DND-41 (cell line): ENCODE results near the gene KCNC1.

Source experiments
- ATAC-seq: fragments of 200-7000 bp; cut with Tn5 transposase; 3 replicates; pipeline ENCODE4 v1.9.1; 2021; ENCODE audit warnings: low read depth; ENCODE audit not compliant: insufficient read depth
- DNase-seq: peaks from one replicate; pipeline ENCODE4 v3.0.0-alpha.2; 2020
- H2AFZ ChIP-seq: 2 replicates; pipeline ENCODE4 v1.6.0; 2012; ENCODE audit warnings: low read depth, low read length
- H3K27ac ChIP-seq: 2 replicates; pipeline ENCODE4 v1.5.1; 2012; ENCODE audit warnings: low read length, inconsistent platforms
- H3K27me3 ChIP-seq: fragments of 200-600 bp; sonication (generic); 2 replicates; pipeline ENCODE4 v1.6.0; 2012; ENCODE audit warnings: low read length, mild to moderate bottlenecking, inconsistent platforms; ENCODE audit not compliant: insufficient read depth, poor library complexity
- H3K36me3 ChIP-seq: 2 replicates; pipeline ENCODE4 v1.5.1; 2012; ENCODE audit warnings: low read length, inconsistent platforms; ENCODE audit not compliant: insufficient read depth
- H3K4me1 ChIP-seq: 2 replicates; pipeline ENCODE4 v1.5.1; 2012; ENCODE audit warnings: mild to moderate bottlenecking, low read length; ENCODE audit not compliant: insufficient read depth
- H3K4me2 ChIP-seq: 2 replicates; pipeline ENCODE4 v1.6.0; 2012; ENCODE audit warnings: mild to moderate bottlenecking, moderate library complexity, low read length, inconsistent platforms; ENCODE audit not compliant: insufficient read depth
- H3K4me3 ChIP-seq, 2 experiments: fragments of 200-600 bp in 1 of 2; shearing (Covaris generic) in 1 of 2; 2 replicates each; pipeline ENCODE4 v1.5.1; 2012 to 2016; ENCODE audit warnings: inconsistent platforms in 2 of 2, low read length in 2 of 2, mild to moderate bottlenecking in 2 of 2, low read depth in 1 of 2, moderate library complexity in 1 of 2
- H3K79me2 ChIP-seq: 2 replicates; pipeline ENCODE4 v1.6.0; 2012; ENCODE audit warnings: low read length, inconsistent platforms; ENCODE audit not compliant: insufficient read depth
- H3K9ac ChIP-seq: 2 replicates; pipeline ENCODE4 v1.6.0; 2012; ENCODE audit warnings: low read depth, mild to moderate bottlenecking, inconsistent platforms, low read length, moderate library complexity
- H3K9me3 ChIP-seq: 2 replicates; pipeline ENCODE4 v1.5.1; 2012; ENCODE audit warnings: low read length, moderate library complexity, mild to moderate bottlenecking, inconsistent platforms; ENCODE audit not compliant: insufficient read depth, severe bottlenecking
- H4K20me1 ChIP-seq: 2 replicates; pipeline ENCODE4 v1.6.0; 2012; ENCODE audit warnings: low read length; ENCODE audit not compliant: insufficient read depth
- CTCF ChIP-seq: IDR thresholded peaks from 2 replicates; pipeline ENCODE4 v1.5.1; 2012; ENCODE audit warnings: borderline replicate concordance, low read length, moderate library complexity, mild to moderate bottlenecking; ENCODE audit not compliant: poor library complexity, severe bottlenecking; ENCODE audit errors: extremely low read depth
- EZH2 ChIP-seq: IDR thresholded peaks from 3 replicates; pipeline ENCODE4 v1.6.1; 2012; ENCODE audit warnings: borderline replicate concordance, low read depth, mild to moderate bottlenecking, moderate library complexity, low read length, inconsistent platforms; ENCODE audit not compliant: severe bottlenecking

Gene KCNC1

GRCh38 chr11:17714356-17714854 is 20.2 kb upstream of the KCNC1 start:
- no peak overlapping the region for H3K4me2 ChIP-seq
- H3K27ac ChIP-seq = no peak overlapping the region
- no peak for TF ChIP-seq EZH2
- TF ChIP-seq CTCF = peak; percentile 12
- H3K9me3 ChIP-seq = no peaks in the 10 kb centered on the region
- ATAC-seq (no peak), DNase-seq (no peak)
- H3K79me2 ChIP-seq = no peaks in the 10 kb centered on the region
- H4K20me1 ChIP-seq = no peaks in the 10 kb centered on the region; the same call in 1 of the 2 replicates
- no peak overlapping the region for H3K9ac ChIP-seq
- no peak overlapping the region for H3K4me3 ChIP-seq
- no peaks in the 10 kb centered on the region for H3K36me3 ChIP-seq
- no peaks in the 10 kb centered on the region for H3K4me1 ChIP-seq
- H2AFZ ChIP-seq = no peak overlapping the region
- peaks cover 49% of the 10 kb centered on the region for H3K27me3 ChIP-seq

GRCh38 chr11:17714870-17715269 is 19.7 kb upstream of the KCNC1 start:
- no peak overlapping the region for H3K9ac ChIP-seq
- H4K20me1 ChIP-seq = no peaks in the 10 kb centered on the region; the same call in 1 of the 2 replicates
- H2AFZ ChIP-seq = no peak overlapping the region
- H3K27ac ChIP-seq = no peak overlapping the region
- no peak overlapping the region for H3K4me3 ChIP-seq
- no peak for ATAC-seq
- H3K36me3 ChIP-seq = no peaks in the 10 kb centered on the region
- no peaks in the 10 kb centered on the region for H3K9me3 ChIP-seq
- no peaks in the 10 kb centered on the region for H3K79me2 ChIP-seq
- peaks cover 44% of the 10 kb centered on the region for H3K27me3 ChIP-seq
- no peak overlapping the region for H3K4me2 ChIP-seq
- DNase-seq = no peak
- H3K4me1 ChIP-seq = no peaks in the 10 kb centered on the region
- TF ChIP-seq EZH2 (no peak), CTCF (no peak)

- no peaks in the 10 kb centered on the region for H3K36me3 ChIP-seq
- H3K79me2 ChIP-seq = no peaks in the 10 kb centered on the region
- H3K27me3 ChIP-seq = peaks cover 25% of the 10 kb centered on the region
- H2AFZ ChIP-seq = no peak overlapping the region
- TF ChIP-seq CTCF = no peak
- TF ChIP-seq EZH2 = no peak
- H3K27ac ChIP-seq = no peak overlapping the region
- no peak for DNase-seq
- no peaks in the 10 kb centered on the region for H3K9me3 ChIP-seq
- no peak overlapping the region for H3K4me2 ChIP-seq
- ATAC-seq = no peak
- no peak overlapping the region for H3K9ac ChIP-seq
- no peak overlapping the region for H3K4me3 ChIP-seq
- no peaks in the 10 kb centered on the region for H3K4me1 ChIP-seq
- H4K20me1 ChIP-seq = no peaks in the 10 kb centered on the region; the same call in 1 of the 2 replicates
These were observed 17.8 kb upstream of the KCNC1 start for GRCh38 chr11:17716807-17717206.

GRCh38 chr11:17718015-17718414 is 16.6 kb upstream of the KCNC1 start:
- ATAC-seq (no peak), DNase-seq (no peak)
- Histone ChIP-seq H3K4me2 (no peak overlapping the region), H3K9ac (no peak overlapping the region), H3K27ac (no peak overlapping the region), H3K9me3 (no peaks in the 10 kb centered on the region), H3K4me1 (no peaks in the 10 kb centered on the region), H3K79me2 (no peaks in the 10 kb centered on the region), H4K20me1 (no peaks in the 10 kb centered on the region; the same call in 1 of the 2 replicates), H3K36me3 (no peaks in the 10 kb centered on the region), H2AFZ (no peak overlapping the region), H3K4me3 (no peak overlapping the region), H3K27me3 (peaks cover 20% of the 10 kb centered on the region)
- TF ChIP-seq CTCF = no peak
